WERI-Rb-1 (cell line): ENCODE data around the gene PLPPR1.
A peak's percentile ranks its signal among the peaks of the same experiment; 100 is the strongest.

ENCODE experiments used
- DNase-seq: peaks from one replicate; pipeline ENCODE4 v3.0.0-alpha.2; 2020
- H3K27ac ChIP-seq: fragments of 250-450 bp; sonication (Bioruptor Pico); 2 replicates; pipeline ENCODE4 v1.5.1; 2020; ENCODE audit warnings: mild to moderate bottlenecking, moderate library complexity
- H3K27me3 ChIP-seq: fragments of 250-450 bp; sonication (Bioruptor Pico); 2 replicates; pipeline ENCODE4 v1.5.1; 2021; ENCODE audit warnings: mild to moderate bottlenecking, low read depth, moderate library complexity; ENCODE audit not compliant: insufficient read depth, severe bottlenecking
- H3K36me3 ChIP-seq: fragments of 250-450 bp; sonication (Bioruptor Pico); 2 replicates; pipeline ENCODE4 v1.5.1; 2020; ENCODE audit warnings: mild to moderate bottlenecking, moderate library complexity
- H3K4me3 ChIP-seq: 2 replicates; pipeline ENCODE4 v1.5.1; 2011; ENCODE audit warnings: low read depth, mild to moderate bottlenecking, control low read depth, low read length
- H3K9me3 ChIP-seq: fragments of 250-450 bp; sonication (Bioruptor Pico); 2 replicates; pipeline ENCODE4 v1.5.1; 2021; ENCODE audit warnings: mild to moderate bottlenecking, moderate library complexity; ENCODE audit not compliant: severe bottlenecking
- CTCF ChIP-seq: IDR thresholded peaks from 2 replicates; pipeline ENCODE4 v1.5.1; 2011; ENCODE audit warnings: low read depth, mild to moderate bottlenecking, control low read depth, inconsistent platforms, low read length

Gene PLPPR1

GRCh38 chr9:101332362-101332761, 303.8 kb downstream of the PLPPR1 start:
- Histone ChIP-seq H3K27me3 (no peaks in the 10 kb centered on the region), H3K4me3 (no peak overlapping the region), H3K9me3 (no peaks in the 10 kb centered on the region), H3K27ac (no peak overlapping the region), H3K36me3 (no peaks in the 10 kb centered on the region)
- TF ChIP-seq CTCF, result no peak
- no peak for DNase-seq

- no peak overlapping the region for H3K27ac ChIP-seq
- H3K9me3 ChIP-seq, result no peaks in the 10 kb centered on the region
- peak; percentile 24 for DNase-seq
- no peaks in the 10 kb centered on the region for H3K36me3 ChIP-seq
- H3K4me3 ChIP-seq, result no peak overlapping the region
- no peak for TF ChIP-seq CTCF
- H3K27me3 ChIP-seq, result no peaks in the 10 kb centered on the region
Observed at GRCh38 chr9:101333490-101333889, 305.0 kb downstream of the PLPPR1 start.

DNA sequence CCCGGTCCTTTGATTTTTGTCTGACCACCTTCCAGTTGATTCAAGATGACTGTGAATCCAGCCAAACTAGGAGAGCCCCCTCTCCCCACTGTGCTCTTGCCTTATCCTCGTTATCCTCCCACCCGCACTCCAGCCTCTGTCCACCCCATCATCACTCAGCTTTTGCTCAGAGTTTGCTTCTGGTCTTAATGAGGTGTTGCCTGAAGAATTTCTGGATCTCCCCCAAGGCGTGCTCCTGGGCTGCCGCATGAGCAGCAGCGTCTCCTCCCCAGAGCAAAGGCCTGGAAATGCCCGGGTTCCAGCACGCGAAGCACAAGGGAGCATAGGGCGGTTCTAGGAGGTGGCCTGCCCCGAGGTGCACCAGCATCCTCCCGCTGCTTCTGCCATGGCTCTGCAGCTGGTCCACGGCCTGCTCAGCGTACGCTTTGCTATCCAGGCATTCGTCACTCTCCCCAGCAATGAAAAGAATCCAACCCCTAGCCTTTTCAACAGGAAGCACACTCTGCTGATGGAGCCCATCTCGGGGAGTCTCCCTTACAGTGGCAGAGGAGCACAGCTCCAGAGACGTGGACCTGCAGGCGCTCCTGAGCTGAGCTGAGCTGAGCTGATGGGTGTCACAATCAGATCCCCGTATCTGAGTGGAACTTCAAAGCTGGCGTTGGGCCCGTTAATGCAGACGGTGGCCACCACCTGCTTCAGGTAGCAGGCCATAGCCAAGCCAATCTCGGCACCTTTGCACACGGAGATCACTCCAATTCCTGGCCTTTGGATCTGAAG, 305.6 kb downstream of the PLPPR1 start:
- Histone ChIP-seq H3K9me3 (no peaks in the 10 kb centered on the region), H3K27me3 (no peaks in the 10 kb centered on the region), H3K27ac (no peak overlapping the region), H3K4me3 (no peak overlapping the region), H3K36me3 (no peaks in the 10 kb centered on the region)
- no peak for DNase-seq
- TF ChIP-seq CTCF, result no peak

DNA sequence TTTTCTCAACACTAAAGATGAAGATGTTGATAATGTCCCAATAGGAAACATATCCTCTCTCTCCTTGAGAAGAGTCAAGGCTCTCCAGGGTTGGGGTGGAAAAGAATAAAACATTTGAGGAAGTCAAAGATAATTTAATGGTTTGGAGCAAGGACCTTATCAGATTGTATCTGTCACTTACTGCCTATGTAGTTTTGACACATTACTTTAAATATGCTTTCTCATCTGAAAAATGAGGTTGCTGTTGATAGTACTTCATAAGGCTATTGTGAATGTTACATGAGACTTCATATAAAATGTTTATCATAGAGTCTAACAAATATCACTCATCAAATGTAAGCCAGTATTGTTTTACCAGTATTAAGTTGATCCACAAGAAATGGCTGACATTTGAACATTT, 307.6 kb downstream of the PLPPR1 start:
- Histone ChIP-seq H3K36me3 (no peaks in the 10 kb centered on the region), H3K4me3 (no peak overlapping the region), H3K9me3 (no peaks in the 10 kb centered on the region), H3K27me3 (no peaks in the 10 kb centered on the region), H3K27ac (no peak overlapping the region)
- TF ChIP-seq CTCF, result no peak
- no peak for DNase-seq

- TF ChIP-seq CTCF, result no peak
- Histone ChIP-seq H3K9me3 (no peaks in the 10 kb centered on the region), H3K27me3 (no peaks in the 10 kb centered on the region), H3K27ac (no peak overlapping the region), H3K4me3 (no peak overlapping the region), H3K36me3 (no peaks in the 10 kb centered on the region)
- DNase-seq, result no peak
Observed at GRCh38 chr9:101337237-101337636, 308.7 kb downstream of the PLPPR1 start.

DNA sequence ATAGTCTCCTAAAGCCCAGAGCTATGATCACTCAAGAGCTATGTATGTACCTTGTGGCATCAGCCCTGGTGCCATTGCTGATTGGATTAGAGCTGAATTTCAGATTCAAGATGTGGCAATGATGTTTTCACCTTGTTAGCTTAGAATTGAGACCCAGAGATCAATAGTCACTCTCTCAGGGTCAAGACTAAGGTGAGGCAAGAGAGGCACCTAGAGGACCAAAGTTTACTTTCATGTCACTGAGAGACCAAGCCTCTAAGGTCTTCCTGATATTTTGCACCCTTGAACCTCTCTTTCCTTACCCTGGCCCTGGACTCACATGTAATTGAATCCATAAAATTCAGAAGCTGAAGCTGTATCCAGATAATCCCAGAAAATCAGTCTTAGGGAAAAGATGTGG, 313.4 kb downstream of the PLPPR1 start:
- no peak for TF ChIP-seq CTCF
- Histone ChIP-seq H3K27ac (no peak overlapping the region), H3K27me3 (no peaks in the 10 kb centered on the region), H3K36me3 (no peaks in the 10 kb centered on the region), H3K4me3 (no peak overlapping the region), H3K9me3 (no peaks in the 10 kb centered on the region)
- no peak for DNase-seq
